Adipocyte (in vitro differentiated cells): ENCODE measurements around the gene FCAMR.

Experiments used
- DNase-seq: peaks from one replicate; pipeline ENCODE4 v3.0.0-alpha.2; 2015; ENCODE audit warnings: low read depth
- H3K27me3 ChIP-seq: replicated peaks from 2 replicates; pipeline ENCODE4 v1.7.0; 2013; ENCODE audit warnings: mild to moderate bottlenecking, low read length, moderate library complexity; ENCODE audit not compliant: control insufficient read depth, insufficient read depth
- H3K36me3 ChIP-seq: 2 replicates; pipeline ENCODE4 v1.7.0; 2013; ENCODE audit warnings: low read length, mild to moderate bottlenecking, moderate library complexity; ENCODE audit not compliant: control insufficient read depth, insufficient read depth, severe bottlenecking
- H3K4me1 ChIP-seq: 2 replicates; pipeline ENCODE4 v1.7.0; 2013; ENCODE audit warnings: mild to moderate bottlenecking, low read length, moderate library complexity; ENCODE audit not compliant: control insufficient read depth, insufficient read depth
- H3K4me3 ChIP-seq: 2 replicates; pipeline ENCODE4 v1.7.0; 2013; ENCODE audit warnings: mild to moderate bottlenecking, low read length, moderate library complexity
- H3K9ac ChIP-seq: 2 replicates; pipeline ENCODE4 v1.7.0; 2013; ENCODE audit warnings: mild to moderate bottlenecking, low read length, moderate library complexity
- H3K9me3 ChIP-seq: 2 replicates; pipeline ENCODE4 v1.7.0; 2013; ENCODE audit warnings: mild to moderate bottlenecking, low read length, moderate library complexity; ENCODE audit not compliant: control insufficient read depth

The FCAMR gene

DNA sequence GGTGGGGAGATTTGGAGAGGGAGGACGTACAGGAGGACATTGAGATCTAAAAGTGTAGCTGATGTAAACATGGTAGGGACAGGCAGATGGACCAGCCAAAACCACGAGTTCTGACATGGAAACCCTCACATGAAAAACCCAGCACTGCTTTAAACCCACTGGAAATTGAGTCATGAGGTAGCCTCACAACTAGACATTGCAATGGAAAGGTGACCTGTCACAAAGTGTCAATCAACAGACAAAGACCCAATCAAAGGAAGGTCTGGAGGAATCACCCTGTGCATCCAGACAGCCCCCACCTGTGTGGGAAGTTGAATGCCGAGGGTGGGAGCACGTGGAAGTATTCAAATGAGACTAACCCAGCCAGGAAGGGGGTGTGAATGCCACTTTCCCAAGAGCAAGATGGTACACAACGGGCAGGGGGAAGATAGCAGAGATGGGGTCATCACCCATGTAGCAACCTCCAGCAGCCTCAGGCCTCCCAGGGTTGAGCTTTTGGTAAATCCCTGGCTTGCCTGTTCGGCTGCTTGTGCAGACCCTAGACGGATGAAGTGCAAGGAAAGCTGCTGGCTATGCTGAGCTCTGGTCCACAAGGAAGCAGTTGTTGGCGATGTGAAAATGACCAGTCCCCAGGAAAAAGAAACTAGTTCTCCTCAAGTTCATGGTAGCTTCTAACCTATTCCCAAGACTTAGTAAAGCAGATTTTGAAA lies 54.1 kb downstream of the FCAMR start:
- H3K9me3 ChIP-seq = no peaks in the 10 kb centered on the region
- no peak for DNase-seq
- no peak overlapping the region for H3K9ac ChIP-seq
- no peaks in the 10 kb centered on the region for H3K4me1 ChIP-seq
- H3K4me3 ChIP-seq = no peak overlapping the region
- H3K36me3 ChIP-seq = no peaks in the 10 kb centered on the region
- H3K27me3 ChIP-seq = peaks cover 39% of the 10 kb centered on the region

DNA sequence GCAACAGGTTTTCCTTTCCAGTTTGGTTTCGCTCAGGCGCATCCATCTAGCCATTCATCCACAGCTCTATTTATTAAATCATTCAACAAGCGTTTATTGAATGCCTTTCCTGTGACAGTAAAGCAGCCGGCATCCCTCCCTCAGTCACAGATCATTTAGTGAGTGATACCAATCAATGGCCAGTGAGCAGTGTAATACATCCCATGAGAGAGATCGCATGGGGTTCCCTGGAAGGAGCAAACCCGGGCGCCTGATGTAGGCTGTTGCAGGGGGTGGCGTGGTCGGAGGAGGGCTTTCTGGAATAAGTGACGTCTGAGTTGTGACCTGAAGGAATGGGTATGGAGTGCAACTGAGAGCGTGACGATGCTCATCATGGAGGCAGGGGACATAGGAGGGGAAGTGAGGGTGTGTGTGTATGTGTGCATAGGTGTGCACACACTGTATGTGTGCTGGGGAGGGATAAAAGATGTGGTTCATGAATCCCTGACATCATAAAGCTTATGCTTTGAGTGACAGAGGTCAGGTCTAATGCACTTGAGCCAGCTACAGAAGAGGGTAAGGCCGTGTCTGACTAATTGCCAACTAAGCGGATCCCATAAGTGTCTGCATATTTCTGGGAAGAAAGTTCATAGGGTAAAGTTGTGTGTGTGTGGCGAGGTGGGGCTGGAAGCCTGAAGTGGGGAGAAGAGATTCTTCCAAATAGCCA lies 55.1 kb downstream of the FCAMR start:
- H3K36me3 ChIP-seq = no peaks in the 10 kb centered on the region
- no peak overlapping the region for H3K9ac ChIP-seq
- no peaks in the 10 kb centered on the region for H3K4me1 ChIP-seq
- no peak overlapping the region for H3K4me3 ChIP-seq
- DNase-seq = no peak
- H3K9me3 ChIP-seq = no peaks in the 10 kb centered on the region
- H3K27me3 ChIP-seq = peaks cover 41% of the 10 kb centered on the region

DNA sequence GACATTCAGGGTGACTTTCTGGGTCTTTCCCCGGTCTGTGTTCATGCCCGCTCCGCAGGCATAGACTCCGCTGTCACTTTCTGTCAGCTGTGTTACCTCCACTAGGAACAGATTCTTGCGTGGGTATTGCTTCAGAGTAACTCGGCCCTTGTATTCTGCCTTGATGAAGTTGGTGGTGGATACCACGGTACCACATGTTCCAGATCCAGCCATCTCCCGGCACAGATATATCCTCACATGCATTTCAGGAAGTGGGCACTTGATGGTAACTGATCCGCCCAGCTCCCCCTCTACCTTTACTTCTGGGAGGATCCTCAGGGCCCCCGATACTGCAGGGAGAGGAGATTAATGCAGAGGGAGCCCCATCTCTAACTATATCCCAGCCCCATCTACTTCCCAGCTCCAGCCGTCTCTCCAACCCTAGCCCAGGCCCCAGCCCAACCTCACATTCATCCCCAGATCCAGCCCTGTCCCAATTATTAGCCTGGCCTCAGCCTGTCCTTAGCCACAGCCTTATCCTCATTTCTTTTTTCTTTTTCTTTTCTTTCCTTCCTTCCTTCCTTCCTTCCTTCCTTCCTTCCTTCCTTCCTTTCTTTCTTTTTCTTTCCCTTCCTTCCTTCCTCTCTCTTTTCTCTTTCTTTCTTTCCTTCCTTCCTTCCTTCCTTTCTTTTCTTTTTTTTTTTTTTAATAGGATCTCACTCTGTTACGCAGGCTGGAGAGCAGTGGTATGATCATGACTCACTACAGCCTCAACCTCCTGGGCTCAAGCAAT lies 56.3 kb downstream of the FCAMR start:
- H3K27me3 ChIP-seq = peaks cover 48% of the 10 kb centered on the region

GRCh38 chr1:206912445-206913095 lies 57.7 kb downstream of the FCAMR start:
- H3K4me3 ChIP-seq = no peak overlapping the region
- no peaks in the 10 kb centered on the region for H3K36me3 ChIP-seq
- H3K9ac ChIP-seq = no peak overlapping the region
- H3K27me3 ChIP-seq = peaks cover 47% of the 10 kb centered on the region
- no peaks in the 10 kb centered on the region for H3K9me3 ChIP-seq
- peak; percentile 94 for DNase-seq
- H3K4me1 ChIP-seq = no peaks in the 10 kb centered on the region

More for the DNA sequence above, 56.3 kb downstream of the FCAMR start:
- H3K36me3 ChIP-seq = no peaks in the 10 kb centered on the region
- H3K9me3 ChIP-seq = no peaks in the 10 kb centered on the region
- H3K4me3 ChIP-seq = no peak overlapping the region
- DNase-seq = no peak
- H3K9ac ChIP-seq = no peak overlapping the region
- H3K4me1 ChIP-seq = no peaks in the 10 kb centered on the region

DNA sequence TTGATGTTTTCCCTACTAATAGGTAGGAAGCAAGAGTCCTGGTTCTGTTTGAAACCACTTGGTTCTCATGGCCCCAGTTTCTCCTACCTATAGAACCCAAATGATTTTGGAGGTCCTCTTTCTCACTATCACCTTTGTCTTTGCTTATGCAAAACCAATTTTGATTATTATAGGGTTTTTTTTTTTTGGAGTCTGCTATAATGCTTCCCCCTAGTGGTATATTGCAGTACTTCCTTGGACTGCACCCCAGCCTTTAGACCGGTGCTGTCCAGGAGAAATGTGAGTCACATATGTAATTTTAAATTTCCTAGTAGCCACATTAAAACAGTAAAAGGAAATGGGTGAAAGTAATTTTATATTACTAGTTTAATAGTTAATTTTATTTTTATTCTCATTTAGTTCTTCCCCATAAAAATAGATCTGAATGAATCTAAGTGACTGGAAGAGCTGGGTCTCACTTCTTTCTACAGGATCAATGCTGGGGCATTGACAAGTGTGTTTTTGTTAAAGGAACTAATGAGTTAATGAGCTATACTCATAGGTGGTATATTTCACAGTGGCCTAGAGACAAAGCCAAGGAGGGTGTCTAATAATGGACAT lies 59.1 kb downstream of the FCAMR start:
- H3K9ac ChIP-seq = no peak overlapping the region
- peaks cover 40% of the 10 kb centered on the region for H3K27me3 ChIP-seq
- H3K9me3 ChIP-seq = no peaks in the 10 kb centered on the region
- H3K4me1 ChIP-seq = no peaks in the 10 kb centered on the region
- DNase-seq = peak; percentile 89
- H3K36me3 ChIP-seq = no peaks in the 10 kb centered on the region
- H3K4me3 ChIP-seq = no peak overlapping the region

DNA sequence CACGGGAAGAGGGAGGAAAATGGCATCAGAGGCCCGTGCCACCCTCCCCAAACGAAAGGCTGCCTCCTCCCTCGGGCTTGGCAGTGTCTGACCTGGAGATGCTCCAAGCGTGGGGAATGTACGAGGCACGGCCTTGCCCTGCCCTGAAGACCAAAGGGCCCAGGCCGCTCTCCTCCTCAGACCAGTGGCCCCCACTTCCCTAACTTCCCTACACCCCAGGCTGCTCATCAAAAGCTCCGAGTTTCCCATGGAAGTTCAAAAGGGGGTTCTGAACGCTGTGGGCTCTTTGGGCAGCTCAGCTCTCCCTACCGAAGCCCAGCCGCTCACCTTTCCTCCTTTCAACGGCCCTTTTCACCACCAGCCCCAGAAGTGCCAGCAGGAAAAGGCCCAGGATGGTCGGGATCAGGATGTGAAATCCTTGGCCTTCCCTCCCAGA lies 60.4 kb downstream of the FCAMR start:
- DNase-seq = no peak
- Histone ChIP-seq H3K9me3 (no peaks in the 10 kb centered on the region), H3K4me1 (peaks cover 3% of the 10 kb centered on the region), H3K4me3 (peak overlapping the region; percentile 67), H3K27me3 (peaks cover 29% of the 10 kb centered on the region), H3K36me3 (no peaks in the 10 kb centered on the region), H3K9ac (no peak overlapping the region)

DNA sequence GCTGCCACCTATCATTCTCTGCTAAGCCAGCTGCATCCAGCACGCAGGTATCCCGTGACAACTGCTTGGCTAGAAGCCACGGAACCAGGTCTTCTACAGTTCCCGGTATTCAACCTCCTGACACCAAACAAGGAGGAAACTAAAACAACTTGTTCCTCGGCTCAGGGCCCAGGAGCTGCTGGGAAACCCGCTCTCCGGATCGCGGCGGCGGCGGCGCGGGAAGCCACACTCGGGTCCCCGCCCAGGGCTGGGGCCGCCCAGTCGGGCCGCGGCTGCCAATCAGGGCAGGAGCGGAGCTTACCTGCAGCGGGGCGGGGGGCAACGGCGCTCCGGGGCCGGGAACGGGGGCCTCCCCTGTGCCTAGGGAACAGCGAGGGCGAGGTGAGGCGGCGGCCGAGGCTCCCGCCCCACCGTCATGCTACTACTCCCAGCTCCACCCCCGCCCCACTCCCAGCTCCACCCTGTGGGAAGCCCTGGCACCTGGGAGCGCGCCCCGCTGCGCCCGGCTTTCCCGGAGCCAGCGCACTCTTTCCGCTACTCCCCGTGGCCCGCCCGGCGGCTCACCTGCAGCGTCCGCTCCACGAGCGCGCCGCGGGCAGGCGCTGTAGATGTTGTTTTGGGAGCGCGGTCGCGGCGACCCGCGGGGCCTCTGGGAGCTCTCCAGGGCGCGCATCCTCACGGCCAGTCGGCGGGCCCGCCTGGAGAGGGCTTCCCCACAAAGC lies 60.9 kb downstream of the FCAMR start:
- H3K36me3 ChIP-seq = no peaks in the 10 kb centered on the region
- no peak overlapping the region for H3K9ac ChIP-seq
- DNase-seq = peak; percentile 42
- H3K4me1 ChIP-seq = peaks cover 6% of the 10 kb centered on the region
- H3K4me3 ChIP-seq = peak overlapping the region; percentile 67
- H3K9me3 ChIP-seq = no peaks in the 10 kb centered on the region
- peaks cover 27% of the 10 kb centered on the region for H3K27me3 ChIP-seq

DNA sequence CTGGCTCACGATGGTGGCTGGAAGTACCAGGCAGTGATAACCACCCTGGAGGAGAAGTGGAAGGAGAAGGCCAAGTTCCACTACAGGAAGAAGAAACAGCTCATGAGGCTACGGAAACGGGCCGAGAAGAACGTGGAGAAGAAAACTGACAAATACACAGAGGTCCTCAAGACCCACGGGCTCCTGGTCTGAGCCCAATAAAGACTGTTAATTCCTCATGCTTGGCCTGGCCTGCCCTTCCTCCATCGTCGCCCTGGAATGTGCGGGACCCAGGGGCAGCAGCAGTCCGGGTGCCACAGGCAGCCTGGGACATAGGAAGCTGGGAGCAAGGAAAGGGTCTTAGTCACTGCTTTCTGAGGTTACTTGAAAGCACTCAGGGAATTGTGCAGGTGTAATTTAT lies 62.2 kb downstream of the FCAMR start:
- peaks cover 15% of the 10 kb centered on the region for H3K27me3 ChIP-seq

More for the DNA sequence above, 62.2 kb downstream of the FCAMR start:
- H3K9ac ChIP-seq = no peak overlapping the region
- no peak for DNase-seq
- H3K36me3 ChIP-seq = no peaks in the 10 kb centered on the region
- no peak overlapping the region for H3K4me3 ChIP-seq
- H3K4me1 ChIP-seq = peaks cover 9% of the 10 kb centered on the region
- no peaks in the 10 kb centered on the region for H3K9me3 ChIP-seq
